Uterus (tissue), 2 donors: ENCODE measurements around the gene PRR33.

ENCODE experiments used
- POLR2A ChIP-seq, 2 donors: fragments of 450-650 bp; IDR thresholded peaks; one replicate each; pipeline ENCODE4 v1.6.1; 2016; ENCODE audit warnings: antibody characterized with exemption in 2 of 2, mild to moderate bottlenecking in 1 of 2, moderate library complexity in 1 of 2
- TF ChIP-seq, protein P1 (sequence below), 4 experiments: fragments of 200-600 bp in 2 of 4; fragments of 450-650 bp in 2 of 4; sonication (generic) in 2 of 4; IDR thresholded peaks; one replicate each; pipeline ENCODE4 v1.5.1; 2016 to 2019; ENCODE audit warnings: antibody characterized with exemption in 4 of 4, mild to moderate bottlenecking in 2 of 4, moderate library complexity in 1 of 4

DNA sequence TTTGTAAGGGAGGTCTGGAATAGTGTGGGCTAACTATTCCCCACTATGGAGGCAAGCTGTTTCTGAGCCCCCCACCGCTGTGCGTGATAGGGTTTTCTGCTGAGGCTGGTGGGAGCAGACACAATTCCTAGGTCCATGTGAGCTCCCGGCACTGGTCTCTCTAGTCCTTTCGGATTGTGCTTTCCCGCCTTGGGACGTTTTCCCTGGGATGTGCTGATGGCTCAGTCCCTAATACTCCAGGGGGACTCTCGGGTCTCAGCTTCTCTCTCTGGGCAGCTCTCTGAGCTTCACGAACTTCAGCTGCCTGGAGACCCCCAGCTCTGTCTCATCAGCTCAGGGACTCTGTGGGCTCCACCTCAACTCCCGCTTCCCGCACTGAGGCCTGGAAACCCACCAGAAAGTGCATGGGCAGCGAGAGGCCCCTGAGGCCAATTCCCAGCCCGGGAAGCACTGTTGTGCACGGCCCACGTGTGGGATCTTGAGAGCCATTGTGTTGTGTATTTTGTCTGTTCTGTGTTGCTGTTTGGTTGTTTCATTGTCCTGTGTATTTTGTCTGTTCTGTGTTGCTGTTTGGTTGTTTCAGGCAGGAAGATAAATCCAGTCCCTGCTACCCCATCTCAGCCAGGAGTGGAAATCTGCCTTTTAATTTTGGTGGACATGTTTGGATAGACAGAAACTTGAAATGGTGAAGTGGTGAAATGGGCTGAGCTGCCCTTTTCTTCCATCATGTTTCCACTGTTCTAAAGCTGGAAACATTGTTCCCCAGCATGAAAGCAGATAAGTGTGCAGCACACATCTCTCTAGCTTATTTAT, 15.1 kb upstream of the PRR33 start:
- TF ChIP-seq, protein P1, sequence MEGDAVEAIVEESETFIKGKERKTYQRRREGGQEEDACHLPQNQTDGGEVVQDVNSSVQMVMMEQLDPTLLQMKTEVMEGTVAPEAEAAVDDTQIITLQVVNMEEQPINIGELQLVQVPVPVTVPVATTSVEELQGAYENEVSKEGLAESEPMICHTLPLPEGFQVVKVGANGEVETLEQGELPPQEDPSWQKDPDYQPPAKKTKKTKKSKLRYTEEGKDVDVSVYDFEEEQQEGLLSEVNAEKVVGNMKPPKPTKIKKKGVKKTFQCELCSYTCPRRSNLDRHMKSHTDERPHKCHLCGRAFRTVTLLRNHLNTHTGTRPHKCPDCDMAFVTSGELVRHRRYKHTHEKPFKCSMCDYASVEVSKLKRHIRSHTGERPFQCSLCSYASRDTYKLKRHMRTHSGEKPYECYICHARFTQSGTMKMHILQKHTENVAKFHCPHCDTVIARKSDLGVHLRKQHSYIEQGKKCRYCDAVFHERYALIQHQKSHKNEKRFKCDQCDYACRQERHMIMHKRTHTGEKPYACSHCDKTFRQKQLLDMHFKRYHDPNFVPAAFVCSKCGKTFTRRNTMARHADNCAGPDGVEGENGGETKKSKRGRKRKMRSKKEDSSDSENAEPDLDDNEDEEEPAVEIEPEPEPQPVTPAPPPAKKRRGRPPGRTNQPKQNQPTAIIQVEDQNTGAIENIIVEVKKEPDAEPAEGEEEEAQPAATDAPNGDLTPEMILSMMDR (IDR thresholded peaks at IDR 0.05): no peak
- no peak for TF ChIP-seq POLR2A (IDR thresholded peaks at IDR 0.05)
